PFSK-1 (cell line): ENCODE measurements around the gene CNTN3.

ENCODE experiments used
- POLR2AphosphoS5 ChIP-seq: IDR thresholded peaks from 2 replicates; pipeline ENCODE4 v1.6.1; 2012; ENCODE audit warnings: low read depth, mild to moderate bottlenecking, control low read depth, low read length, moderate library complexity
- SIN3A ChIP-seq: IDR thresholded peaks from 2 replicates; pipeline ENCODE4 v1.6.1; 2012; ENCODE audit warnings: mild to moderate bottlenecking, low read length, moderate library complexity, borderline replicate concordance; ENCODE audit not compliant: insufficient read depth
- TAF1 ChIP-seq: IDR thresholded peaks from 2 replicates; pipeline ENCODE4 v1.6.1; 2012; ENCODE audit warnings: low read length, control low read depth, borderline replicate concordance; ENCODE audit not compliant: insufficient read depth
- TF ChIP-seq, protein P1 (sequence below), 2 experiments: IDR thresholded peaks; 2 replicates each; pipeline versions ENCODE4 v1.6.1 to v1.8.0; 2011 to 2012; ENCODE audit warnings: low read depth in 2 of 2, low read length in 2 of 2, control low read depth in 1 of 2, inconsistent platforms in 1 of 2, mild to moderate bottlenecking in 1 of 2, moderate library complexity in 1 of 2; ENCODE audit not compliant: insufficient read depth in 1 of 2

DNA sequence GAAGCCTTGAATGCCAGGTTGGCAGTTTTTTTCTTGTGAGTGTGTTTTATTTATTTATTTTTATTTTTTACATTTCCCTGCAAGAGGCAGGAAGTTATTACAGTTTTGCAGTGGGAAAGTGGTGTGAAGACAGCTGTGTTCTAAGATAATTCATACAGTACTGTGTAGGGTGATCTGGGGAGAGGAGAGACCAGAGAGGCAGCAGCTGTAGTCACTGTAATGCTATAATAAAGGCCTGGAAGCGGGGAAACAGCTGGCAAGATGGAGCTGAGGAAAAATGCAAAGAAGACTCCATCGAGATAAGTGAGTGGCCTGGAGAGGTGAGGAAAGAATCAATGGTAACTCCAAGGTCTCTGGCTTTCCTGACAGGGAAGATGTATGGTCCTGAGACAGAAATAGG is 23.1 kb downstream of the CNTN3 start:
- TF ChIP-seq SIN3A (no peak), POLR2AphosphoS5 (no peak), TAF1 (no peak)
- TF ChIP-seq, protein P1, sequence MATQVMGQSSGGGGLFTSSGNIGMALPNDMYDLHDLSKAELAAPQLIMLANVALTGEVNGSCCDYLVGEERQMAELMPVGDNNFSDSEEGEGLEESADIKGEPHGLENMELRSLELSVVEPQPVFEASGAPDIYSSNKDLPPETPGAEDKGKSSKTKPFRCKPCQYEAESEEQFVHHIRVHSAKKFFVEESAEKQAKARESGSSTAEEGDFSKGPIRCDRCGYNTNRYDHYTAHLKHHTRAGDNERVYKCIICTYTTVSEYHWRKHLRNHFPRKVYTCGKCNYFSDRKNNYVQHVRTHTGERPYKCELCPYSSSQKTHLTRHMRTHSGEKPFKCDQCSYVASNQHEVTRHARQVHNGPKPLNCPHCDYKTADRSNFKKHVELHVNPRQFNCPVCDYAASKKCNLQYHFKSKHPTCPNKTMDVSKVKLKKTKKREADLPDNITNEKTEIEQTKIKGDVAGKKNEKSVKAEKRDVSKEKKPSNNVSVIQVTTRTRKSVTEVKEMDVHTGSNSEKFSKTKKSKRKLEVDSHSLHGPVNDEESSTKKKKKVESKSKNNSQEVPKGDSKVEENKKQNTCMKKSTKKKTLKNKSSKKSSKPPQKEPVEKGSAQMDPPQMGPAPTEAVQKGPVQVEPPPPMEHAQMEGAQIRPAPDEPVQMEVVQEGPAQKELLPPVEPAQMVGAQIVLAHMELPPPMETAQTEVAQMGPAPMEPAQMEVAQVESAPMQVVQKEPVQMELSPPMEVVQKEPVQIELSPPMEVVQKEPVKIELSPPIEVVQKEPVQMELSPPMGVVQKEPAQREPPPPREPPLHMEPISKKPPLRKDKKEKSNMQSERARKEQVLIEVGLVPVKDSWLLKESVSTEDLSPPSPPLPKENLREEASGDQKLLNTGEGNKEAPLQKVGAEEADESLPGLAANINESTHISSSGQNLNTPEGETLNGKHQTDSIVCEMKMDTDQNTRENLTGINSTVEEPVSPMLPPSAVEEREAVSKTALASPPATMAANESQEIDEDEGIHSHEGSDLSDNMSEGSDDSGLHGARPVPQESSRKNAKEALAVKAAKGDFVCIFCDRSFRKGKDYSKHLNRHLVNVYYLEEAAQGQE (IDR thresholded peaks at IDR 0.05; ENCODE audit: insufficient read depth in 1 of 2, low read depth in 2 of 2, low read length in 2 of 2): no peak
